A673 (cell line): ENCODE data around the gene ZGLP1. TPM values are rescaled to one million over a fixed set of nuclear protein-coding genes. Genes with fewer than 3 reads are reported as not detected.

ENCODE experiments used
- BruUV-seq: library from RNA; stranded (reverse); fragments of 400-500 nt; replicated peaks from 2 replicates; lab custom pipeline; 2021; lab: Mats Ljungman, UMichigan
- CTCF ChIA-PET: fragments of 300-600 bp; sonication (Branson Sonifier 250); formaldehyde crosslinking; loops from one replicate; lab custom pipeline; 2022; ENCODE audit warnings: antibody characterized with exemption; lab: Charles Lee
- POLR2A ChIA-PET: fragments of 300-600 bp; sonication (Branson Sonifier 250); formaldehyde crosslinking; loops from one replicate; lab custom pipeline; 2022; ENCODE audit warnings: antibody characterized with exemption; ENCODE audit not compliant: low non-redundant PET; lab: Charles Lee
- DNase-seq: peaks from one replicate; pipeline ENCODE4 v3.0.0-alpha.2; 2015; ENCODE audit warnings: low spot score
- H3K27ac ChIP-seq: fragments of 200-600 bp; sonication (generic); 2 replicates; pipeline ENCODE4 v1.5.1; 2016; ENCODE audit warnings: mixed run types, low read depth, mild to moderate bottlenecking, mixed read lengths, antibody characterized with exemption, low read length; ENCODE audit not compliant: poor library complexity, severe bottlenecking
- H3K27me3 ChIP-seq: fragments of 200-600 bp; sonication (generic); replicated peaks from 2 replicates; pipeline ENCODE4 v1.6.1; 2017; ENCODE audit warnings: mixed run types, low read depth, mild to moderate bottlenecking, mixed read lengths, antibody characterized with exemption, low read length; ENCODE audit not compliant: insufficient read depth, poor library complexity
- H3K36me3 ChIP-seq: fragments of 200-600 bp; sonication (generic); 2 replicates; pipeline ENCODE4 v1.6.1; 2016; ENCODE audit warnings: mixed run types, mild to moderate bottlenecking, mixed read lengths, antibody characterized with exemption, low read length; ENCODE audit not compliant: insufficient read depth, poor library complexity, severe bottlenecking
- H3K4me1 ChIP-seq: fragments of 200-600 bp; sonication (generic); 2 replicates; pipeline ENCODE4 v1.6.1; 2017; ENCODE audit warnings: mixed run types, mild to moderate bottlenecking, mixed read lengths, antibody characterized with exemption, low read length; ENCODE audit not compliant: insufficient read depth, poor library complexity, severe bottlenecking
- H3K4me3 ChIP-seq: fragments of 200-600 bp; sonication (generic); 2 replicates; pipeline ENCODE4 v1.5.1; 2016; ENCODE audit warnings: low read depth, mixed run types, mild to moderate bottlenecking, mixed read lengths, low read length; ENCODE audit not compliant: poor library complexity, severe bottlenecking
- H3K9me3 ChIP-seq: fragments of 200-600 bp; sonication (generic); 2 replicates; pipeline ENCODE4 v1.6.1; 2016; ENCODE audit warnings: mixed run types, low read depth, mild to moderate bottlenecking, mixed read lengths, antibody characterized with exemption, low read length; ENCODE audit not compliant: poor library complexity, severe bottlenecking
- CTCF ChIP-seq: fragments of 300-800, 200-600 bp; sonication (generic); conservative IDR thresholded peaks from 2 replicates; pipeline ENCODE4 v1.5.1; 2017; ENCODE audit warnings: low read depth, mild to moderate bottlenecking, antibody characterized with exemption, low read length, moderate library complexity, mixed read lengths
- EZH2 ChIP-seq: fragments of 200-600 bp; sonication (generic); IDR thresholded peaks from 2 replicates; pipeline ENCODE4 v1.6.1; 2017; ENCODE audit warnings: borderline replicate concordance, low read depth, mild to moderate bottlenecking, mixed read lengths, antibody characterized with exemption, low read length; ENCODE audit not compliant: poor library complexity, severe bottlenecking
- intact Hi-C: fragments of 100-400 bp; cut with micrococcal nuclease; formaldehyde crosslinking; loops from one replicate; pipeline ENCODE4 v1.10.0; 2022; ENCODE audit not compliant: unreplicated experiment
- total RNA-seq: library from RNA; stranded (reverse); gene quantifications from 2 replicates; pipeline ENCODE4 v1.2.3, GENCODE V29; 2021

Gene ZGLP1
- total RNA-seq, 1 experiment from 2014 or later: 7.2 TPM

GRCh38 chr19:10305139-10305806, 4.3 kb downstream of the ZGLP1 start:
- Histone ChIP-seq H3K4me3 (no peak overlapping the region), H3K27ac (peak overlapping the region; percentile 66), H3K4me1 (peaks cover 6% of the 10 kb centered on the region), H3K27me3 (no peaks in the 10 kb centered on the region), H3K36me3 (no peaks in the 10 kb centered on the region), H3K9me3 (no peaks in the 10 kb centered on the region)
- TF ChIP-seq EZH2 (no peak), CTCF (no peak)
- intact Hi-C loops: no loop called here
- DNase-seq: peak; percentile 47
- CTCF ChIA-PET: interaction anchor here (0.6 kb wide), 1 partner anchor 82 kb away, joined by 3 read pairs; no protein-coding TSS in a partner anchor
- BruUV-seq: no TSS peak
- POLR2A ChIA-PET: interaction anchor here (0.6 to 1.2 kb wide), 2 partner anchors 11 to 28 kb away, joined by 6 to 10 read pairs; no protein-coding TSS in a partner anchor

DNA sequence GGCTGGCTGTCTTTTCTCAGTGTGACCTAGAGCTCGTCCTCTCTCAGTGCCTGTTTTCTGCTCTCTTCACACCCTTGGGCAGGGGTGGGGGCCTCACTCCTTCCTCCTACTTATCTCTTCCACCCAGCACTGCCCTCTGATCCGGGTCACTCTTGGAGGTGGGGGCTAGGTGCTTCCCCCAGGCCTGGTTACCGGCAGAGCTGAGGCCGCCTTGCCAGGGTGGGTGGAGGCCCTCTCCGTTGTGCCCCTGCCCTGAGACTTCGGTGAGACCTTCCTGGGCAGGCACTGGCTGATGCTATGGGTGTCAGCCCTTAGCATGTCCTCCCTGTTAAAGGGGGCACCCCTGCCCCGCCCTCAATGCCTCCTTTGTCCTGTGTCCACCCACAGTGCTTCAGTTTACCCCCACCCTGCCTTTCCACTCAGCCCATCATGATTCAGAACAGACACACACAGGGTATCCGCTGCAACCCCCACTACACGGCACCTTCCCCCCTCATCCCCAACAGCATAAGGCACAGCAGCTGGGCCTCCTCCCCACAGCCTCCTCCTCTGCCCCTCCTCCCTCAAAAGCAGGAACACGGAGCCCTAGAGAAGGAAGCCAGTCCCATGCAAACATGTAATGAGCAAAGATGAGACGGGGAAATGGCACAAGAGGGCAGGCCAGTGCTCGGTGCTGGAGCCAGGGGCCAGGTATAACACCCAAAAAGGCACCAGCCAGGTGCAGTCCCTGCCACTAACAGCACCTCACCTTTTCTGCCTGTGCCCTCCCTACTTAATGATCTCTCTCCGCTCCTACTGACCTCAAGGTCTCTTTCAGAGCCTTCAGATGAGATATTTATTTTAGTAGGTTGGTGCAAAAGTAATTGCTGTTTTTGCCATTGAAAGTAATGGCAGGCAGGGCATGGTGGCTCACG, 9.8 kb downstream of the ZGLP1 start:
- TF ChIP-seq EZH2 (no peak), CTCF (no peak)
- DNase-seq: no peak
- H3K27ac ChIP-seq: no peak overlapping the region
- CTCF ChIA-PET: no interaction called here
- POLR2A ChIA-PET: no interaction called here
- no peak overlapping the region for H3K4me3 ChIP-seq
- no TSS peak for BruUV-seq
- H3K9me3 ChIP-seq: no peaks in the 10 kb centered on the region
- H3K36me3 ChIP-seq: no peaks in the 10 kb centered on the region
- H3K27me3 ChIP-seq: peaks cover 15% of the 10 kb centered on the region
- H3K4me1 ChIP-seq: peaks cover 6% of the 10 kb centered on the region
- intact Hi-C loops: no loop called here

- H3K9me3 ChIP-seq: no peaks in the 10 kb centered on the region
- no TSS peak for BruUV-seq
- peak overlapping the region; percentile 12 for H3K4me3 ChIP-seq
- DNase-seq: no peak
- ChIA-PET POLR2A (no interaction called here), CTCF (no interaction called here)
- H3K27ac ChIP-seq: no peak overlapping the region
- H3K36me3 ChIP-seq: no peaks in the 10 kb centered on the region
- H3K27me3 ChIP-seq: peaks cover 38% of the 10 kb centered on the region
- intact Hi-C loops: no loop called here
- H3K4me1 ChIP-seq: peaks cover 23% of the 10 kb centered on the region
- TF ChIP-seq CTCF (no peak), EZH2 (no peak)
Observed at GRCh38 chr19:10295847-10296591, 13.6 kb downstream of the ZGLP1 start.
